Stimulated activated naive CD8-positive, alpha-beta T cell treated with anti-CD3 and anti-CD28 coated beads, Interleukin-15, Interleukin-2, amounts not matched to agents 100 U/mL and 50 U/mL, for 24 hours (primary cell): ENCODE data around the gene RGPD5.
A peak's percentile ranks its signal among the peaks of the same experiment; 100 is the strongest.
"Not testable (repeated sequence)": the region's sequence is repeated elsewhere in the genome, so short reads cannot be mapped to it uniquely, and the experiment has no call there.

Experiments used
- ATAC-seq: fragments of 150-1000 bp; cut with Tn5 transposase; one replicate; pipeline ENCODE4 v1.10.0; 2021
- DNase-seq: peaks from one replicate; pipeline ENCODE4 v3.0.0; 2021

Gene RGPD5

DNA sequence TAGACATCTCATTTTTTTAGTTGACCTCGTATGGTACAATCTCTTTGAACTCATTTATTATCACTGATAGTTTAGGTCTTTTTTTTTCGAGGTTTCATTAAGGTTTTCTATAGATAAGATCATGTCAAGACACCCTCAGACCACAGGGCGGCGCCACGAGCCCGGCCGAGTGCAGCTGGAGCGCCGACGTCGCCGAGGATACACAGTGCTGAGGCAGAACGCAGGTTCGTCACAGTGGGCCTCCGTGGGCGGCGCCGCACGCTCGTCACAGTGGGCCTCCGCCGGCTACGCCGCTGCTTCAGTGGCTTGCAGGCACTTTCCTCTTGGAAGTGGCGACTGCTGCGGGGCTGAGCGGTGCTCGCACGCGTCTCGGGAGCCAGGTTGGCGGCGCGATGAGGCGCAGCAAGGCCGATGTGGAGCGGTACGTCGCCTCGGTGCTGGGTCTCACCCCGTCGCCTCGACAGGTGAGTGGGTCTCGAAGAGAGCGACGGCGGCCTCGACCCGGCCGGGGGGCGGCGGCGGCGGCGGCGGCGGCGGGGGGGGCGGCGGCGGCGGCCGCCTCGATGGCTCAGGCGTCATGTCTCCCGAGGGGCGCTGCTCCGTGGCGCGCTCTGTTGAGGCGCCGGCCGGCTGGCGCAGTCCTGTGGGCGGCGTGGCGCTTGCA, at the start of gene RGPD5:
TSS of gene RGPD5 (plus strand) at position 232 of the 664 bp plus-strand sequence. CDS start at position 393, 161 bp downstream.
- ATAC-seq = peak; percentile 100
- not testable (repeated sequence) for DNase-seq

DNA sequence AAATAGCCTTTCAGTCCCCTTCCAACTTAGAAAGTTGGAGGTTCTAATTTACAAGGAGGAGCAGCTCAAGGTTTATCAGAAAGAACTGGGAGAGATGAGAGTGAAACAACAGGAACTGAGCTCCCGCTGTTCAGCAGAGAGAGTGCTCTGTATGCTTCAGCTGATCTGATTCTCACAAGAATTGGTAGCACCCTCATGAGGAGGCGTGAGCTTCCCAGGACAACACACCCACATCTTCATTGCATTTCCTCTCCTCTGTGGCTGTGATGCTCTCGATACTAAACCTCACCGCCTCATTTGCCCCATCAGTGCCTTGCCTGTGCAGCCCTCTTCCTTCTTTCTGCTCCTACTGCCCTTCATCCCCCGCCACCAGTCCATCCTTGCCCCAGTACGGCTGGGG, 42.5 kb upstream of the RGPD5 start:
- ATAC-seq = not testable (repeated sequence)

DNA sequence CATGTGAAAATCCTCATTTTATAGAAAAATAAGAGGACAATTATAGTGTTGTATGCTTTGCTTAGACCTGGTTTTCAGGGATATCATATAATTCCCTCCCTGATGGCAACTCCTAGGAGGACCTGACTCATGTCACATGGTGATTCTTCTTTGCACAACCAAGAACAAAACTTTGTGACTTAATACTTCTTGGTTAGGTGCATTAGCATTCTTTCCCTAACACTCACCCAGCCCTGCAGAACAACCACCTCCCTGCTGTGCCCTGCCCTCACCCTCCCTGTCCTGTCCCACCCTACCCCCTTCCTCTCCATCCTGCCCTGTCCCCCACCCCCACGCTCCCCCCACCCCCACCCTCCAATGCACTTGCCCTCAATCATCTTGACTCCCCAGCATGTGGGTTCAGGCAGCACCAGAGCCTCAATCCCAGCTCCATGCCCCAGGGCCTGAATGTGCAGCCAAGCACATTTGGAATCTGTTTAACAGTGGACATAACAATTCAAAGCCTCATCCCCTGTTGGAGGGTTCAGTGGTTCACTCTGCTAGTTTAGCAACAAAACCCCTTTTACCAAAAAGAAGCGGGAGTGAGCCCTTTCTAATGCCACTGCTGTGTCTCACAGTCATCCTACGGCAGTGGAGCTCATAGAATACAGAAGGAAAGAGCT, 36.8 kb upstream of the RGPD5 start:
- DNase-seq, ATAC-seq: not testable (repeated sequence)

More for the DNA sequence above, 42.5 kb upstream of the RGPD5 start:
- DNase-seq = not testable (repeated sequence)

DNA sequence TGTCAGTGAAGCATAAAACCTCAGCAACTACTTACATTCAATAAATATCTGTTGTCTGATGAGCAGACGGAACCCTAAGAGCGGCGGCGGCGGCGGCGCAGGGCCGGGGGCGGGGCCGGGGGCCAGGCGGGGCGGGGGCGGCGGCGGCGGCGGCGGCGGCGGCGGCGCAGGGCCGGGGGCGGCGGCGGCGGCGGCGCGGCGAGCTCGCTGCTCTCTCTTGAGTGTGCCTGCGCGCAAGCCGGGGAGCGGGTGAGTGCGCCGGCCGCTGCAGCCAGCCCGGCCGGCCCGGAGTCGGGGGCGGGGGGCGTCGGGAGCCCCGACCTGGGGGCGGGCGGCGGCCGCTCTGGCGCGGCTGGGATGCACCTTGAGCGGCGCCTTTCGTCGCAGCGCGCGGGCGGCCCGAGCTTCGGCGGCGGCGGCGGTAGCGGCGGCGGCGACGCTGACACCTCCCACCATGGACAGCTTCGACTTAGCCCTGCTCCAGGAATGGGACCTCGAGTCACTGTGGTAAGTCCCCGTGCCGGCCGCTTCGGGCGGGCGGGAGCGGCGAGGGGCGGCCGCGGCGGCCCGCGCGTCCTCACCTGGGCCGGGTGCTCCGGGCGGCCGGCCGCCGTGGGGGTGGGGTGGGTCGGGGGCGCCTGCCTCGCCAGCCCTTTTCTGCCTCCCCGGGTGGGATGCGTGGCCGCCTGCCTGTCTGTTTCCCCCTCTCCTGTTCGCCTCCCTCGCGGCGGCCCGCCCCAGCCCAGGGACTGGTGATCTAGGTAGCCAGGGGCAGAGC, 33.7 kb upstream of the RGPD5 start:
- peak; percentile 15 for ATAC-seq
- not testable (repeated sequence) for DNase-seq

DNA sequence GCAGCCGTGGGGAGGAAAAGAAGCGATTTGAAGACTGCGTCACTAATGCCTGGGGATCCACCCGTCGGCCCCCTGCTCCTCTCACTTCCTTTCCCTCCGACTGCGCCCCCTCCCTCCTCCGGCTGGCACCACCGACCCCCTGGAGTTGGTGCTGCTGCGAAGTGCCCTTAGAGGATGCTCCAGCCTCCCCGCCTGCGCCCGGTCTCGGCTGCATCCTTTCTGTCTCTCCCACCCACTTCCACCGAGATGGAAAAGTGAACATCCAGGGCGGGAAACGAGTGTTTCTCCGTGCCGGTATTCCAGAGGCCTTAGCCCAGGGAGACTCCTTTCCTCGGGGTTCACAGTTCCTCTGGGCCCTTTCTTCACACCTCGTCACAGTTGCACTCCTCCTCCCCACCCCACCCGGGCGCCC, 33.1 kb upstream of the RGPD5 start:
- peak; percentile 20 for ATAC-seq
- DNase-seq = not testable (repeated sequence)

DNA sequence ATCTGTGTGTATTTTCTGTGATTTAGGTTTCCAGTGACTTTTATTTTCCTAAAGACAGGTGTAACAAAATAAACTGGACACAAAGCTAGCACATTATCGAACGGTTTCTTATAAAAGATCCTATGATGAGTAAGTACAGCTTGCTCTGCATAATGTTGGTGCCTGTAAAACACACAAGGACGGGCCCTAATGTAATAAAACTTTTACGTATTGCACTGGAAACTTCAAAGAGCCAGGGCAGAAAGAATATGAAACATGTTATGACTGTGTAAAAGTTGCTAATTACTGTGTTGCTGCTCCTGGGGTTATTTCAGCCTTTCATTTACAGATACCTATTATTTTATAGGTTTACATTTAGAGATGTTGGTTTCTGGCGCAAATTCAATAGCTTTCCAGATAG, 32.1 kb upstream of the RGPD5 start:
- not testable (repeated sequence) for DNase-seq, ATAC-seq

DNA sequence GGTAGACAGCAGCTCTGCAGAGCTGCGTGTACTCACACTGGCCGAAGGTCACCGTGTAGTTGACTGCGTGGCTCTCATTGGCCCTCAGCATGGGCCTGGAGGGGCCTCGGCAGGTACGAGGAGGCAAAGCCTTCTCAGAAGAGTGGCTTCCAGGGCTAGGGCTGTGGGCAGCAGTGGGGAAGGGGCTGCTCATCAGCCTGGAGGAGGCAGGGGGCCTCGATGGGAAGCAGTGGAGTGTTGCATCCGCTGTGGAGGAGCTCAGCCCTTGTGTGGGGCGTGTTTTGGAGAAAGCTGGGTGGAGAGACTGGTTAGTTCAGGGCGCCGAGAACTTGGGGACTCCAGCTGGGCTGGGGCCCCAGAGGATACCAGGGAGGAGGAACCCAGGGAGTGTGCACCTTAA, 28.0 kb upstream of the RGPD5 start:
- not testable (repeated sequence) for DNase-seq, ATAC-seq

DNA sequence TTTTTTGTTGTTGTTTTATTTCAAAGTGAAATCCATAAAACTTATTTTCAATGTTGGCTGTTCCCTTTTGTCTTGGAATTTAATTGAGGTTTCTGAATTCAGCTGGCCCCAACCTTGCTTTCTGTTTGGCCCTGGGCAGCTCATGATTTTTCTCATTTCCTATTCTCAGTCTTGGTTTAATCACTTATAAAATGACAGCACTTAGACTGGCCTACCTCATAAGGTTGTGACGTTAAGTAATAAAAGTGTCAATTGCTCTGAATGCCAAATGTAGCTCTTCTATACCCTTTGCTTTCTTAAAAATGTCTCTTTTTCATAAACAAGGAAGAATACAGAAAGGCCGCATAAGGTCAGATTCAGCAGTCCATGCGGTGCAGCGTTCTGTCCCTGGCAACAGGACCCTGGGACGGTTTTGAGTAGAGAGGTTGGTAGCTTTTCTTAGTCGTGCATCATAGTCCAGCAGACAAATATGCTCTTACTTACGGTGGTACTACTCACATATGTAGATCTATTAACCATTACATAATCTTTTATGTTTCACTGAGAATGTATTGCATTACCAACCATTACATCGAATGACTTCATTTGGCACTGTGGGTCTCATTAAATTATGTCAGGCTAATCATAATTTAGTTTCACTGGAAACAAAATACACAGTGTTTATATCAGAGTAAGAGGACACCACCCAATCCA, 27.1 kb upstream of the RGPD5 start:
- not testable (repeated sequence) for ATAC-seq, DNase-seq

DNA sequence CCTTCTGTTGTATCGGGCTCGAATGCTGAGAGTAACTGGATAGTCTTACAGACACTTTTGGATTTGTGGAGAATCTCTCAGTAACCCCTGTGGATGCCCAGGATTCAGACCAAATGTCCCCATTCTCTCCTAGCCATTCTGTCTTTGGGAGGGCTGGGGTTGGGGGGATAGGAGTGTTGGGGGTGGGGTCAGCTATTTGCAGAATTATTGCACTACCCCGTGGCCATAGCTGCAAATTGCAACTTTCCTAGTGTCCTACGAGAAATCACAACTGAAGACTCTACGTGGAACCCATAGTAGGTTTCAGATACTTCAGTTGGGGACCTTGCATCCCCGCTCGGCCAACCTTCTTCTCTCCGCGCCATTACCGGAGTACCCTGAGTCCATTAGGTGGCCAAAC, 25.2 kb upstream of the RGPD5 start:
- DNase-seq, ATAC-seq: not testable (repeated sequence)

DNA sequence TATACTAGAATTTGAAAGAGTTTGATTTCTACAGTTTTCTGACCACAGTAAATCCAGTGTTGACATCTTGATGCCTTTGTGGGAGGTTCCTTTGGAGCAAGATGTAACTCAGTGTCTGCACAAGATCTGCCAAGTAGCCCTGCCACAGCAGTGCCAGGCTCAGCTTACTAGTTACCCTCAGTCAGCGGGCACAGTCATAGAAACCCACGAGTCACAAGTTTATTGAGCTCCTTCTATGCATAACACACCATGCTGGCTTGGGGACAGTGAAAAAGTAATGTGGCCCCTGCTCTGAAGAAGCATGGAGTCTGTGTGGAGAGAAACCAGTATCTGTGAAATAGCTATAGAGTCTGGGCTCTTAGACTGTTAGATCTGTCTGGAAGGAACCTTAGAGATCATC, 15.0 kb upstream of the RGPD5 start:
- not testable (repeated sequence) for DNase-seq, ATAC-seq

DNA sequence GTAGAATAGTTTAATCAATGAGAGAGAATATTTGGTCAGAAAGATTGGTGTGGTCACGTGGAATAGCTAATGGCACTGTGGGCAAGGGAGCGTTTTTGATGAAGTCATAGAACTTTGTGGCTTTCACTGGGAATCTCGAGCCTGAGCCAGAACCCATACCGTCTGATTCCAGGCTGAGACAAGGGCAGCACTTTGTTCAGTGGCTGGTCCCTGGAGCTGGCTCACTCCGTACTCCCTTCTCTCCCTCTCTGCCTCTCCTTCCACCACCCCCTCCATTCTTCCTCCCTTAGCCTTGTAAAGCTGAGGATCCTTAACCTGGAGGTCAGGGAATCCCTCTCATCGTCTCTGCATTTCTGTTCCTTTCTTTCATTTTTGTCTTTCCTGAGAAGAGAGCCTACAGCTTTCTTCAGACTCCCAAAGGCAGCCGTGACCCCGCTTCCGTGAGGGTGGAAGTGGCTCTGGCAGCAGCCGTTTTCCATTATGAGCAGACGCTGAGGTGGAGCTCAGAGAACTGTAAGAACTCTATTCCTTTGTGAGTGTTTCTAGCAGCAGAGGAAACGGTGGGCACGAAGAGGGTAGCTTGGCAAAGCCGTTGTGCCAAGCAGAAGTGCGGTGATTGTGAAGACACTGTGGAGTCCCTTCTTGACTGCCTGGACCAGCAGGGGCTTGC, 12.8 kb upstream of the RGPD5 start:
- ATAC-seq, DNase-seq: not testable (repeated sequence)

DNA sequence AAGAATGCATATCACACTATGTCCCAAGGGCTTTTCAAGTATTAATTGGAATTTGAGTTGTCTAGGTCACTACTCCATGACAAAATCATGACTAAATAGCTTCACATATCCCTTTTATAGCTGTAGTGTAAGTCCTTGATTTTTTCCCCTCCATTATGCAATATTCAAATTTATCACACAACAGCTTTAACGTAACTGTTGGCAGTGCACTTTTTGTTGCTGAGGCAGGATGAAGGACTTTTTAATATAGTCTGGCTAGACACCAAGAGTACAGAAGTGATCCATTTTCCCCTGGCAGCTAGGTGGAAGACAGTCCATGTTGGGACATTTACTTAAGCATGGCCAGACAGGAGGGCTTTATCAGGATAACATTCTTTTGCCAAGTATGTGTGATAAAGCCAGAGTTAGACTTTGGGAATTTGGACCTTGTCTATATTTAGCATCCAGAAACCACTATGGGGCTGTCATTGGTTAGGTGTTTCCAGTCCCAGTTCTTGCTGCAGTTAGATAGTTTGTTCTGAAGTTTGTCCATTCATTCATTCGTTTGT, 11.6 kb upstream of the RGPD5 start:
- ATAC-seq, DNase-seq: not testable (repeated sequence)

DNA sequence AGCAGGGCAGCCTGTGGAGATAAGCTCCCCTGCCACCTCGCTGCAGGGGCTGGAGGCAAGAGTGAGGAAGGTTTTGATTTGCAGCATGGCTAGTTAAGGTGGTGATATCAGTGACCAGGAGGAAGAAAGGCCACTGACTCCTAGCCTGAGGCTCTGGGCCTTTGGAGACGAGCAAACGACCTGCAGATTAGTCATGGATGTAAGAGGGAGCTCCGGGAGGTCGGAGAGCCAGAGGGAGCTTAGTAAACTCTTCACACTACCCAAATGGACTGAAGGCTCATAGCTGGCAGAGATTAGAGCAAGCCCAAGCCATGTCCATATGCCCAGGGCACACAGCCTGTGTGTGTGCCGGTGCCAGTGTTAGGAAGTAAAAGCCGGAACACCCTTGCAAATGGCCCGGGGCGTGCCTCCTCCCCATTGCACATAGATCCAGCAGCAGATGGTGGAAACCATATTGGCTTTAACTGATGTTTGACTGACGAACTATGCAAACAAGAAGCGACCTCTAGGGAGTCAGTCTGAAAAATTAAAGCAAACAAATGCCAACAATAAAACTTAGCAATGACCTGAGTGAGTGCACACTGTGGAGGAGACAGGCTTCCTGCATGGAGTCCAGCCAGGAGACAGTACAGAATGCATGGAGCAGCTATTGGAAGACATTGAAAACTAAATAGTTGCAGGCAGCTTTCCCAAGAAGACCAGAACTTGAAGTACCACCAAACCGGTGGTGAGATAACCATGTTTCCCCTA, 2.4 kb upstream of the RGPD5 start:
- ATAC-seq, DNase-seq: not testable (repeated sequence)

DNA sequence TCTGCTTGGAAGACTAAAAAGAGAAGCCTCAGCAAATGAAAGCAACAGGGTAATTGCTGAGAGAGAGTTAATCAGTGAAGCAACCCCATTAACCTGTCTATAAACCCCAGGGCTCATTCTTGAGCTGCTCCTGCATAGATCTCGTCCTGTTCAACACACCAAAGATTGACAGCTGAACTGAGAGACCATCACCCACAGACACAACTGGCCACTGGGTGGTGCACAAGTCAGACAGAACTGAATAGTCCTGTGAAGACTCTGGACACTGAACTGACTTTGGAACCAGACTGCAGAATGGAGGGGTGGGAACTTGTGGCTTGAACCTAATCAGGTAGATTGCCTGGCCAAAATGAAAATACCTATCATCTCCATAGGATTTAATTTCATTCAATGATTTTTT, 1.4 kb upstream of the RGPD5 start:
- not testable (repeated sequence) for DNase-seq
- peak; percentile 44 for ATAC-seq

DNA sequence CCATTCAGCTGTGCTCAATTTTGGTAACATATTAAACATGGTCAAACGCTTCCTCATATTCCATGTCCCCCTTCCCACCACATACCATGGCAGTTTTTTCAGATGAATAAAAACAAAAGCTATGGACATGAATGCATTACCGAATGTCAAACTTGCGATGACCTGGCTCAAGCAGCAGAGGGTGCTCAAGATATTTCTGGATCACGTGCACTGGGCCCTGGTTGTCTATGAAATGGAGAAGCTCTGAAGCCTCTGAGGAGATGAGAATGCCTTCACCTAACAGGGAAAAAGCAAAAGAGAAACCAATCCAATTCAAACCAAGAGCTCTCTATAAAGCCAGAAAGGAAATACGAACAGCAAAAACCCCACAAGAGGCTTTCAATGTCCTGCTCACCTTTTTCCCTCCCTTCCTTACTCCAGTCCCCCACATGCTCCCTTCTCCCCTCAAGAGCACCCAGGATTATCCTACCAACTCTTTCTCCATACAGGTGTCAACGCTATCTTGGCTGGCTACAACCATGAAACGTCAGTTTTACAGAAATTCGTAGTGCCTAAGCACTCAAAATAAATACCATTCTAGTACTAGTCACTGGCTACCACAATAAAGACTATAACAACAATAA, 77.1 kb downstream of the RGPD5 start:
- not testable (repeated sequence) for ATAC-seq, DNase-seq

DNA sequence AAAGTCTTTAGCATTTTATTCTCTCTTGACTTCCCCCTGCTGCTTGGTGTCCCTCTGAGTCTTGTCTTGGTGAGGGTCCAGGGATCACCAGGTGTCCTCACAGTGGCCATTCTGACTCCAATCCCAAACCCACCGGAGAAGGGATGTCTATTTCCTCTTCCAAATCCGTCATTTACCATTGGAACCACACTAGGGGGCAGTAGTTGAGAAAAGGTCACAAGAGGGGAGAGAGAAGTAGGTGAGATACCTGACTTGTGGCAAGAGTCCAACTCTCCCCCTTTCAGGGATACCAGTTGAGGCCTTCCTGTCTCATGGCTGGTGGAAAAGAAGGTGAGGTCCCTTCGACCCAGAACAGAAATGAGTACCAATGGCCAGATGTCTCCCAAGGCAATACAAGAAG, 82.5 kb downstream of the RGPD5 start:
- not testable (repeated sequence) for DNase-seq, ATAC-seq

DNA sequence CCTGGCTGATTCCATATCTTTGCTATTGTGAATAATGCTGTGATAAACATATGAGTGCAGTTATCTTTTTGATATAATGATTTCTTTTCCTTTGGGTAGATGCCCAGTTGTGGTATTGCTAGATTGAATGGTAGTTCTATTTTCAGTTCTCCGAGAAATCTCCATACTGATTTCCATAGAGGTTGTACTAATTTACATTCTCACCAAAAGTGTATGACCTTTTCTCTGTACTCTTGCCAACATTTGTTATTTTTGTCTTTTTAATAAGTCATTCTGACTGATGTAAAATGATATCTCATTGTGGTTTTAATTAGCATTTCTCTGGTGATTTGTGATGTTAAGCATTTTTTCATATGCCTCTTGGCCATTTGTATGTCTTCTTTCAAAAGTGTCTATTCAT, 88.0 kb downstream of the RGPD5 start:
- DNase-seq, ATAC-seq: not testable (repeated sequence)

DNA sequence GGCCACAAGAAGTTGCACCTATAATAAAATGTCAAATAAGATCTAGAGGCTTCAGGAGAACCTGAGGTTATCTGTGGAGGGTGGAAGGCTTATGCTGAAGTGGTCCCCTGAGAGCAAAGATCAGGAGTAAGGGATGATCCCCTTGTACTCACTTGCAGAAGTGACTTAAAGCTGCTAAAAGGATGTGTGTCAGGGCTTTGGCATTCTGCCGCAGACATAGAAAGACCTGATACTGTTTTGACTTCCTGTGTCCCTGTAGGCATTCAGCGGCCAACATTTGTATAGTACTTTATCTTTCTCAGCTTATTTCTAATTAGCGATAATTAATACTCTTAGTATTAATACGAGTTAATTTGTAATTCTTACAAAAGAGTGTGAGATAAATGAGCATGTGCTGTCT, 94.3 kb downstream of the RGPD5 start:
- ATAC-seq = not testable (repeated sequence)

DNA sequence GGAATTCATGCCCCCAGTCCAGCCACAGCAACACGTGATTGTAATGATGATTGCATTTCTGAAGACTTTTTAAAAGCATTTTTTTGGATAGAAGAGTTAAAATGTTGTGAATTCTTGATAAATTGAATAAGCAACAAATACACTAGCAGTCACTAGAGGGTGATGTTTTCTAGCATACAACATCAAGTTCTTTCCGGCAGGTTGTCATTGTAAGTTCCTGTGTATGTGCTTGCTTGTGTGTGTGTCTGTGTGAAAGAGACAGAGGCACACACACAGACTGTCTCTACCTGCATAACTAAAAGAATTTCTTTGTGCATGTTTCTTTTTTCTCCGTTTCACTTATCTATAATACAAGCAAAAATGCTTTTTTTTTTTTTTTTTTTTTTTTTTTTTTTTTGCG, 95.8 kb downstream of the RGPD5 start:
- DNase-seq, ATAC-seq: not testable (repeated sequence)

More for the DNA sequence above, 94.3 kb downstream of the RGPD5 start:
- DNase-seq = not testable (repeated sequence)

DNA sequence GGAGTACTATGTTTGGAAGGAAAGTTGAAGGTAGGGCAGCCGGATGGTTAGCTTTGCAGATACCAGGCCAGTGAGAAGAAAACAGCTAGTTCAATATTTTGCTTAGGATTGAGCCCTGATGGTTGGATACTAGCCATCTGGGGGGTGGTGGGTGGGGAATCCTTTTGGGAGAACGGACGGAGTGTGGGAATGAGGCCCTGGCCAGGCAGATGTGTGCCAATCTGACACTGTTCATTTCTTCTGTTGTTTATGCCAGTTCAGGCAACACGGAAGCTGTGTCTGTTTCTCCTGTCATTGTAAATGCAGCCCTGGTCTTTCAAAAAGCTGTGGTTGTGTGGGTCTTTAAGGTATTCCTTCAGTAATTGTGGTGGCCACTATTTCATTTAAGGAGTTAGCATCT, 96.9 kb downstream of the RGPD5 start:
- DNase-seq, ATAC-seq: not testable (repeated sequence)
